HTERT RPE-1 (cell line): Measurements from ENCODE around the gene TMCC1.

Source experiments
- in situ Hi-C: fragments of 300-500 bp; cut with MboI; formaldehyde crosslinking; loops from 4 replicates; pipeline ENCODE4 v1.14.3; 2020; ENCODE audit warnings: low sequenced_read_pairs

TMCC1 gene

GRCh38 chr3:129603561-129603942, 290.0 kb downstream of the TMCC1 start:
- in situ Hi-C loops = no loop called here

- in situ Hi-C loops = no loop called here
Observed at GRCh38 chr3:129602730-129603560, 290.6 kb downstream of the TMCC1 start.

- in situ Hi-C loops = no loop called here
Observed at GRCh38 chr3:129602309-129602708, 291.2 kb downstream of the TMCC1 start.

- in situ Hi-C loops = no loop called here
Observed at GRCh38 chr3:129601713-129602112, 291.8 kb downstream of the TMCC1 start.

GRCh38 chr3:129600348-129600747, 293.2 kb downstream of the TMCC1 start:
- in situ Hi-C loops = no loop called here

- in situ Hi-C loops = no loop called here
Observed at GRCh38 chr3:129599607-129600006, 293.9 kb downstream of the TMCC1 start.

GRCh38 chr3:129599073-129599472, 294.4 kb downstream of the TMCC1 start:
- in situ Hi-C loops = no loop called here

- in situ Hi-C loops = no loop called here
Observed at GRCh38 chr3:129598484-129598883, 295.0 kb downstream of the TMCC1 start.

GRCh38 chr3:129598000-129598381, 295.5 kb downstream of the TMCC1 start:
- in situ Hi-C loops = no loop called here
